ENCODE results near the gene FBXL22.

DNA sequence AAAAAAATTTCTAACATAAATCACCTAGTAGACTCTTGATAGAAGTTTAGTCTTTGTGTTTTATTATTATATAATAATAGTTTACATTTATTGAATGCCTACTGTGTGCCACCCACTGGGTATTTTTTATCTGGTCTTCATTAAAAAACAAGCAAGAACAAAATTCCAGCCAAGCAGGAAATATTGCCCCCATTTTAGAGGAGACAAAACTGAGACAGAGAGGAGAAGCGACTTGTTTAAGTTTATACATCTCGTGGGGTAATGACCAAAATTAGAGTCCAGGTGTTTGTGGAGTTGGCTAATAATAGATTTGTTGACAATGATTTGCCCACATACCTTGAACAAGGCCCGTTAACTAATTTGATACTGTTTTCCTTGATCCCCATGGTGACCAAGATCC, 33.1 kb upstream of the FBXL22 start:
- TF ChIP-seq CTCF (conservative IDR thresholded peaks at IDR 0.05) = no peak
- TF ChIP-seq EZH2 (IDR thresholded peaks at IDR 0.05; ENCODE audit: low read depth) = no peak

Data from PC-9 (cell line).